ENCODE results near the gene ANKZF1.

The ANKZF1 gene

DNA sequence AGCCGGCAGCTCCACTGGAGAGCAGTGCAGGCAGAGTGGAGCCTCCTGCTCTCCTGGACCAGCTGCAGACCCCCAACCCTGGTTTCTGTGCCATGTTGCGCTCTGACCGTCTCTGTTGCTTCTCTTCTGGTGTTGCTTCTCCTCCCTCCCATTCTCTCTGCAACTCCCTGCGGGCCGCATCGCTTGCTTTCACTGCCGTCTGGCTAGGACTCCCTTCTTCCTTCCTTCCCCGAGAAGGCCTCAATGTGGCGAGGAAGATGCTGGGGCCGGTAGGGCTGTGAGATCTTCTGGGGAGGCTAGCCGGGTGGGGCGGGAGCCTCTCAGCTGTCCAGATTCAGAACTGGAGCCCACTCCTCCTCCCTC is 55.7 kb downstream of the ANKZF1 start:
- no peak for DNase-seq

DNA sequence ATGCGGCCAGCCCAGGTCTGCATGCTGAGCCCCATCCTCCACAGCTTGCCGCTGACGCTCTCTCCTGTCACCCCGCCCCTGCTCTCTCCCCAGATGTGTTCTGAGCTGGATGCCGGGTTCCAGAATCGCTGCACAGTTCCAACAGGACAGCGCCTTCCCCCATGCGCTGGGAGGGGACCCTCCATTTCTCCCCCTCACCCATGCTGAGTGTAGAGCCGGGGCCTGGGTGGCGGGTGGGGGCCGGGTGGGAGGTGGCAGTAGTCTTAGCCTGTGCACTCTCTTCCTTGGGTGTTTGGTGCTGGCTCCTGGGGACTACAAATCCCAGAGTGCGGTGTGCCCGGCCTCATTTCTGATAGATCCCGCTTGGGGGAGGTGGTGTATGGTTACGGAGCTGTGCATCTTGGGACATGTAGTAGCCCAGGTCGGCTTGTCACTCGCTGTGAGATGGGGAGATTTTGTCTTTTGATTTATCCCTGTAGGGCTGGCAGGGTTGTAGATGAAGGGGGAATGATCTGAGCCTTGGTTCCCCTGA is 56.4 kb downstream of the ANKZF1 start:
- peak; percentile 78 for DNase-seq

Data from femur (tissue), 1 donor.